GM12874 (cell line): ENCODE data around the gene FHIT.

Source experiments
- CTCF ChIP-seq: IDR thresholded peaks from 2 replicates; pipeline ENCODE4 v1.5.1; 2011; ENCODE audit warnings: low read depth, mild to moderate bottlenecking, control low read depth, low read length, moderate library complexity; ENCODE audit not compliant: insufficient read depth

The FHIT gene

GRCh38 chr3:60133269-60134162 lies 1117.7 kb downstream of the FHIT start:
- no peak for TF ChIP-seq CTCF

GRCh38 chr3:60131618-60132017 lies 1119.6 kb downstream of the FHIT start:
- no peak for TF ChIP-seq CTCF

- no peak for TF ChIP-seq CTCF
Measured at GRCh38 chr3:60126511-60127304, 1124.5 kb downstream of the FHIT start.

GRCh38 chr3:60125686-60126085 lies 1125.6 kb downstream of the FHIT start:
- no peak for TF ChIP-seq CTCF

- no peak for TF ChIP-seq CTCF
Measured at GRCh38 chr3:60120245-60120644, 1131.0 kb downstream of the FHIT start.

- TF ChIP-seq CTCF, result no peak
Measured at GRCh38 chr3:60114191-60114590, 1137.1 kb downstream of the FHIT start.

- no peak for TF ChIP-seq CTCF
Measured at GRCh38 chr3:60107275-60107674, 1144.0 kb downstream of the FHIT start.
